ENCODE measurements around the gene OR10H5. TPM values are rescaled to one million over a fixed set of nuclear protein-coding genes. Genes with fewer than 3 reads are reported as not detected.
"Not testable (repeated sequence)": the region's sequence is repeated elsewhere in the genome, so short reads cannot be mapped to it uniquely, and the experiment has no call there.

The OR10H5 gene
- total RNA-seq, 1 experiment from 2014 or later: not detected

DNA sequence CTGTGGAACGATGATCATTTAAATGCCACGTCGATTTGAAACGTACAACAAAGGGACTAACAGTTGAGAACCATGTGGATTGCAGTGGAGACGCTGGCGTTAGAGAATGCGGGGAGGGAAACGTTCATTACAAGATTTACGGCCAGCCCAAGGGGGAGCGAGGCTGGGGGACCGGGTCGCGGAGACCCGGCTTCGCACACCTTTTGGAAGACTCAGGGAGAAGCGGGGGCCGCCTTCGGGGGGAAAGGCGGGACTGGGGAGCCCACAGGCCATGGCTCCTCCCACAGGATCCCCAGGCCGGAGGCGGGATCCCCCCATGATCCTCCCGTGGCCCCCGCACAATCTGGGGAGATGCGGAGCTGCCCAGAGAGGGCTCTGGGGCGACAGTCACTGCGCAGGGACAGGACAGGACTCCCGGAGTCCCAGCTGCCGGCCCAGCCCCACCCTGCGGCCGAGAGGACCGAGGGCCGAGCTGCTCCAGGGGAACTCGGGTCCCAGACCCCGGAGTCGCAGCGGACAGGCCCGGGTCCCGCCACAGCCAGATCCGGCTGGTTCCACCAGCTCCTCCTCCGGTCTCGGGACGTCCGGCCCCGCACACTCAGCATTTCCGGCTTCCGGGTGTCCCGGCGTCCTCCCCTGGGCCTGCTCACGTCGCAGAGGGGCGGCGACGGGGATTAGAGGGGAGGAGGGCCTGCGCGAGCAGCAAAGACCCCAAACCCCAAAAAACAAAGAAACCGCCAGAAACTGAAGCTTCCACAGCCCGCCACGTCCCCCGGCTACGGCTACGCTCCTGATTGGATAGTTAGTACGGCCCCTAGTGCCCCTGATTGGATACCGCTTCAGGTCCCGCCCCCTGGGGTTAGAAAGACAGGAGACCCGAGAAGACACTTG lies 49.1 kb downstream of the OR10H5 start:
- Histone ChIP-seq H3K36me3 (ENCODE audit: insufficient read depth, low read length, poor library complexity, severe bottlenecking) (no peaks in the 10 kb centered on the region), H3K4me1 (ENCODE audit: insufficient read depth, low read length, poor library complexity, severe bottlenecking) (peaks cover 4% of the 10 kb centered on the region), H3K9me3 (ENCODE audit: low read depth, low read length, poor library complexity, severe bottlenecking) (no peaks in the 10 kb centered on the region), H3K4me3 (ENCODE audit: low read depth, low read length, poor library complexity, severe bottlenecking) (peak overlapping the region; percentile 63), H3K27me3 (replicated peaks; ENCODE audit: insufficient read depth, low read depth, low read length, poor library complexity) (peaks cover 7% of the 10 kb centered on the region), H3K27ac (ENCODE audit: low read depth, low read length, poor library complexity, severe bottlenecking) (peak overlapping the region; percentile 92)
- ChIA-PET POLR2A (ENCODE audit: low non-redundant PET) (interaction anchor here (0.6 kb wide), 2 partner anchors 22 to 314 kb away, joined by 4 read pairs; no protein-coding TSS in a partner anchor), CTCF (no interaction called here)
- DNase-seq (ENCODE audit: low spot score): peak; percentile 97
- BruUV-seq (replicated peaks): TSS peak; percentile 85
- intact Hi-C loops (cut with micrococcal nuclease; ENCODE audit: unreplicated experiment): no loop called here
- TF ChIP-seq, protein P1, sequence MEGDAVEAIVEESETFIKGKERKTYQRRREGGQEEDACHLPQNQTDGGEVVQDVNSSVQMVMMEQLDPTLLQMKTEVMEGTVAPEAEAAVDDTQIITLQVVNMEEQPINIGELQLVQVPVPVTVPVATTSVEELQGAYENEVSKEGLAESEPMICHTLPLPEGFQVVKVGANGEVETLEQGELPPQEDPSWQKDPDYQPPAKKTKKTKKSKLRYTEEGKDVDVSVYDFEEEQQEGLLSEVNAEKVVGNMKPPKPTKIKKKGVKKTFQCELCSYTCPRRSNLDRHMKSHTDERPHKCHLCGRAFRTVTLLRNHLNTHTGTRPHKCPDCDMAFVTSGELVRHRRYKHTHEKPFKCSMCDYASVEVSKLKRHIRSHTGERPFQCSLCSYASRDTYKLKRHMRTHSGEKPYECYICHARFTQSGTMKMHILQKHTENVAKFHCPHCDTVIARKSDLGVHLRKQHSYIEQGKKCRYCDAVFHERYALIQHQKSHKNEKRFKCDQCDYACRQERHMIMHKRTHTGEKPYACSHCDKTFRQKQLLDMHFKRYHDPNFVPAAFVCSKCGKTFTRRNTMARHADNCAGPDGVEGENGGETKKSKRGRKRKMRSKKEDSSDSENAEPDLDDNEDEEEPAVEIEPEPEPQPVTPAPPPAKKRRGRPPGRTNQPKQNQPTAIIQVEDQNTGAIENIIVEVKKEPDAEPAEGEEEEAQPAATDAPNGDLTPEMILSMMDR (conservative IDR thresholded peaks at IDR 0.05; ENCODE audit: low read depth, low read length): no peak
- TF ChIP-seq EZH2 (IDR thresholded peaks at IDR 0.05; ENCODE audit: borderline replicate concordance, low read depth, low read length, poor library complexity, severe bottlenecking): no peak

DNA sequence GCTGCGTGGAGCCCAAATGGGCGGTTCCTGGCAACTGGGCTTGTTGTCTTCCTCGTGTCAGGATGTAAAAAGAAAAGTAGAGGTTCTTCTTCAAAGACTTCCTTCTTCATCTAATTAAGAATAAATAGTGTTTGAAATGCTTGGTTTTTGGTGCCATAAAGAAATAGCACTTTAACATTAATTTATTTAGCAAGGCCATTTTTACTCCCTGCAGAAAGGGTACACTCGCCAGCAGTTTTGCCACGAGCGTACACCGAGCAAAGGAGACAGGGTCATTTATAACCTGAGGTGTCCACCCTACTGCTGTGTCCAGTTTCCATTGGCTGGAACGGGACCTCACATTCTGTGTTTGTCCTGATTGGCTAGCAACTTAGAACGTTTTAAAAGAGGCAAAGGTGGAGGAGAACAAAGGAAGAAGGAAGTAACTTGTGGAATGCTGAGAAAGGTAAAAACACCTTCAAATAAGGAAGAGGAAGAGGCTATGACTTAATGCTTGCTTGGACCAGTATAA lies 49.8 kb downstream of the OR10H5 start:
- intact Hi-C loops (cut with micrococcal nuclease; ENCODE audit: unreplicated experiment): no loop called here
- Histone ChIP-seq H3K4me3 (ENCODE audit: low read depth, low read length, poor library complexity, severe bottlenecking) (peak overlapping the region; percentile 63), H3K4me1 (ENCODE audit: insufficient read depth, low read length, poor library complexity, severe bottlenecking) (peaks cover 4% of the 10 kb centered on the region), H3K27ac (ENCODE audit: low read depth, low read length, poor library complexity, severe bottlenecking) (peak overlapping the region; percentile 92), H3K36me3 (ENCODE audit: insufficient read depth, low read length, poor library complexity, severe bottlenecking) (no peaks in the 10 kb centered on the region), H3K9me3 (ENCODE audit: low read depth, low read length, poor library complexity, severe bottlenecking) (no peaks in the 10 kb centered on the region), H3K27me3 (replicated peaks; ENCODE audit: insufficient read depth, low read depth, low read length, poor library complexity) (peaks cover 6% of the 10 kb centered on the region)
- ChIA-PET CTCF (no interaction called here), POLR2A (ENCODE audit: low non-redundant PET) (interaction anchor here (0.6 kb wide), 2 partner anchors 10 to 313 kb away, joined by 4 to 11 read pairs; no protein-coding TSS in a partner anchor)
- TSS peak; percentile 91 for BruUV-seq (replicated peaks)
- no peak for TF ChIP-seq EZH2 (IDR thresholded peaks at IDR 0.05; ENCODE audit: borderline replicate concordance, low read depth, low read length, poor library complexity, severe bottlenecking)
- TF ChIP-seq, protein P1 (conservative IDR thresholded peaks at IDR 0.05; ENCODE audit: low read depth, low read length): no peak
- no peak for DNase-seq (ENCODE audit: low spot score)

DNA sequence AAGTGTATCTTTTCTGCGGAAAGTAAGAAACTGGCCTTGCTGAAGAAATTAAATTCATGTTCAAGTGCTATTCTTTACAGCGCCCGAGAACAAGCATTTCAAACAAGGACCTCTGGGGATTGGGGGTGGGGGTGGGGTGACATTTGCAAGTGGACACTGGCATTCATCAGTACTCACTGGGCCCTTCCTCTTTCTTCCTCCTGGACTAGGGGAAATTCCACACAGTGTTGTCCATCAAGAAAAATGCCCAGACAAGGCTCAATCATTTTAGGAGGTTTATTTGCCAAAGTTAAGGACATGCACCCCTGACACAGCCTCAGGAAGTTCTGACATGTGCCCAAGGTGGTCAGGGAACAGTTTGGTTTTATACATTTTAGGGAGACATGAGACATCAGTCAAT lies 50.9 kb downstream of the OR10H5 start:
- H3K4me1 ChIP-seq (ENCODE audit: insufficient read depth, low read length, poor library complexity, severe bottlenecking): peaks cover 4% of the 10 kb centered on the region
- ChIA-PET CTCF (no interaction called here), POLR2A (ENCODE audit: low non-redundant PET) (no interaction called here)
- no peak for DNase-seq (ENCODE audit: low spot score)
- H3K27ac ChIP-seq (ENCODE audit: low read depth, low read length, poor library complexity, severe bottlenecking): no peak overlapping the region
- TF ChIP-seq EZH2 (IDR thresholded peaks at IDR 0.05; ENCODE audit: borderline replicate concordance, low read depth, low read length, poor library complexity, severe bottlenecking): no peak
- TF ChIP-seq, protein P1 (conservative IDR thresholded peaks at IDR 0.05; ENCODE audit: low read depth, low read length): no peak
- no peaks in the 10 kb centered on the region for H3K9me3 ChIP-seq (ENCODE audit: low read depth, low read length, poor library complexity, severe bottlenecking)
- no peak overlapping the region for H3K4me3 ChIP-seq (ENCODE audit: low read depth, low read length, poor library complexity, severe bottlenecking)
- H3K36me3 ChIP-seq (ENCODE audit: insufficient read depth, low read length, poor library complexity, severe bottlenecking): no peaks in the 10 kb centered on the region
- no TSS peak for BruUV-seq (replicated peaks)
- H3K27me3 ChIP-seq (replicated peaks; ENCODE audit: insufficient read depth, low read depth, low read length, poor library complexity): no peaks in the 10 kb centered on the region
- intact Hi-C loops (cut with micrococcal nuclease; ENCODE audit: unreplicated experiment): no loop called here

- H3K9me3 ChIP-seq (ENCODE audit: low read depth, low read length, poor library complexity, severe bottlenecking); H3K36me3 ChIP-seq (ENCODE audit: insufficient read depth, low read length, poor library complexity, severe bottlenecking); H3K4me1 ChIP-seq (ENCODE audit: insufficient read depth, low read length, poor library complexity, severe bottlenecking); H3K27ac ChIP-seq (ENCODE audit: low read depth, low read length, poor library complexity, severe bottlenecking); DNase-seq (ENCODE audit: low spot score); H3K27me3 ChIP-seq (replicated peaks; ENCODE audit: insufficient read depth, low read depth, low read length, poor library complexity); H3K4me3 ChIP-seq (ENCODE audit: low read depth, low read length, poor library complexity, severe bottlenecking); BruUV-seq (replicated peaks); CTCF ChIA-PET; intact Hi-C loops (cut with micrococcal nuclease; ENCODE audit: unreplicated experiment); POLR2A ChIA-PET (ENCODE audit: low non-redundant PET): not testable (repeated sequence)
These were observed 52.4 kb downstream of the OR10H5 start for GRCh38 chr19:15839888-15840287.

All from A673 (cell line).